Measurements from ENCODE around the gene KHK. TPM values are rescaled to one million over a fixed set of nuclear protein-coding genes. Genes with fewer than 3 reads are reported as not detected.
"Not testable (repeated sequence)": the region's sequence is repeated elsewhere in the genome, so short reads cannot be mapped to it uniquely, and the experiment has no call there.

KHK gene
- total RNA-seq, 1 donor from 2014 or later: 3.4 TPM

DNA sequence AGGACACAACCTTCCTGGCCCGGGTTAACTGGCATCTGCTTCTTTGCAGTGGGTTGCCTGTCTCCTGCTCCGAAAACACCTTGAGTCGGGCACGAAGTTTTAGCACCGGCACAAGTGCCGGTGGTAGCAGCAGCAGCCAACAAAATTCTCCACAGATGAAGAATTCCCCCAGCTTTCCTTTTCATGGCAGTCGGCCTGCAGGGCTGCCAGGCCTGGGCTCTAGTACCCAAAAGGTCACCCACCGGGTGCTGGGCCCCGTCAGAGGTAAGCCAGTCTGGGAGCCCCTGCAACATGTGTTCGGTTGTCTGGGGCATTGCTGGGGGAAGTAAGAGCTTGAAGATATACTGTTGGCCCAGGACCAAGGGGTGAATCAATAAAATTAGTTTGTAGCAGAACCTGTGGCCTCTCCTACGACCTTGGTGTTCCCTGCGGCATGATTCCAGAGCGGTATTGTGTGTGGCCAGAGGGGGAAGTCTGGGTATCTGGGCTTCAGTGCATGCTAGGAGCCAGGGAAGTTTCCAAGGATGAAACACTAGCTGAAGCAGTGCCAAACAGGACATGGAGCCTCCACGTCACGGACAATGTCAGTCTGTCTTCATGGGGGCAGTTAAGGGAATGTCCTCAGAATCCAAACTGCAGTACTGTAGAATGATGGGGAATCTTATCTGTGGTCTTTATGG is 27.3 kb upstream of the KHK start:
- no peak for DNase-seq (ENCODE audit: low spot score)

DNA sequence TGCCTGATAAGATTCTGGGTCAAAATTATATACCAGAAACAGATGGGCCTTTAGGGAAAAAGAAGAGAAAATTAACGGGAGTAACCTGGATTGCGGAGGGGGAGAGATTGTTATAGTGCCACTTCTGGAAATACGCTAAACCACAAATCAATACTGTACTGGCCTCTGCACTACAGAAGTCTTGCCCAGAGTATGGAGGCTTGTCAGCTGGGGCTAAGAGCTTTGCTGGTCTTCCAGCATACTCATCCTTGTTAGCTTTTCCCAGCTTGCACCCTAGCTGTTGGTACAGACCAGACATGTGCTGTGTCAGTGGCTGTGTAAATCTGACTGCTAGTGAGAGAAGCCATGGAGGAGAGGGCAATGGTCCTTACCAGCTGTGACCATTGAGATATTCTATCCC is 26.2 kb upstream of the KHK start:
- DNase-seq (ENCODE audit: low spot score): no peak

GRCh38 chr2:27065128-27065527 is 21.4 kb upstream of the KHK start:
- DNase-seq (ENCODE audit: low spot score): no peak

GRCh38 chr2:27067385-27067784 is 19.2 kb upstream of the KHK start:
- DNase-seq (ENCODE audit: low spot score): no peak

GRCh38 chr2:27069436-27069835 is 17.1 kb upstream of the KHK start:
- no peak for DNase-seq (ENCODE audit: low spot score)

- no peak for DNase-seq (ENCODE audit: low spot score)
Observed at GRCh38 chr2:27069961-27070618, 16.5 kb upstream of the KHK start.

- no peak for DNase-seq (ENCODE audit: low spot score)
Observed at GRCh38 chr2:27070653-27071276, 15.8 kb upstream of the KHK start.

- peak; percentile 96 for DNase-seq (ENCODE audit: low spot score)
Observed at GRCh38 chr2:27071277-27071989, 15.1 kb upstream of the KHK start, which contains the start of gene OST4. Gene OST4, minus strand, starts transcription at chr2:27071654.

DNA sequence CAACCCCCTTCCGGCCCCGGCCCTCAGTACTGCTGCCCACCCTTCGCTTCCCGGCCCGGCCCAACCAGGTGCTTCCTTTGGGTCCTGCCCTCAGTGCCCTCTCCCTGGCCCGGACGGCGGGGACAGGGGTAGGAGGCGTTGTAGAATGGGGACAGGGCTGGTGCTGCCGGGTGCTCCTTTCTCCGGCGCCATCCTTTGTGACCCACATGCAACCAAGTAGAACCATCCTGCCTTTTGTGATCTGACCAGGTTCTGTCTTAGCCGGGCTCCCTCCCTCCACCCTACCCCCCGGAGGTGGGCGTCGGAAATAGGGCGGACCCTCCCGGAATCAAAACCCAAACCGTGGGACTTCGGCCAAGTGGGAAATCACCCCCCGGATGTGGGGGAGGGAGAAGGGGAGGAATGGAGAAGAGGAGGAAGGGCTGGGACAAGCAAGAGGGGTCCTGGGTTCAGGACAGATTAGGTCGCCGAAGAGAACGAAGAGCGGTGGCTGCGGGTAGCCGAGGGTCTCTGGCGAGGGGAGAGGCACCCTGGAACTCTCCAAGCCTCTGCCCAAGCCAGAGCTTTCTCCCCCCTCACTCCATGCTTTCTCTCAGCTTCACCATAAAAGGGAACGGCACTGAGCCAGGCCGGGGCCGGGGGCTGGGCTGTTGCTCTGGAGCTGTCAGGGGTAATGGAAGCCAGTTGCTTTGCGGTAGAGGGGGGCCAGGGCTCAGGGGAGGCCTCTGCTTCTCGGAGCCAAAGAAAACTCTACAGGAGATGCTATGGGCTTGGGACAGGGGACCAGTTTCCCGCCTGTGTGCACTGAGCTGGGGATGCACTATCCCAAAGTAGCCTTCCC is 14.4 kb upstream of the KHK start:
- peak; percentile 97 for DNase-seq (ENCODE audit: low spot score)

DNA sequence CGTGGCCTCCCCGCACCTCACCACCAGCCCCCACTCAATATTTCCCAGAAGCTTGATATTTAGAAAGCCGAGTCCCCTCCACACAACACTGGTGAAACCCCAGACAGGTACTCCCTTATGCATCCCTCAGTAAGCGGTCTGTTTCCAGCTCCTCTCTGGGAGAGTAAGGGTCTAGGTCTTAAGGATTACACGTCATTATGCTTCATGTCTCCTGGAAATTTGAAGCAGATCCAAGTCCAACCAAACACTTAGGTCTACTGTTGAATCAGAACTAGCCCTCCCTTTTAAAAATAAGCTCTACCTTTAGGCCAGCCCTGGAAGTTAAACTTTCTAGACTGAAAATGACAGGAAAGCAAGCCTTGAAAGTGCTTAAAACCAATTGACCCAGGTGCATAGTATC is 13.7 kb upstream of the KHK start:
- peak; percentile 60 for DNase-seq (ENCODE audit: low spot score)

- DNase-seq (ENCODE audit: low spot score): no peak
Observed at GRCh38 chr2:27073782-27074181, 12.8 kb upstream of the KHK start.

DNA sequence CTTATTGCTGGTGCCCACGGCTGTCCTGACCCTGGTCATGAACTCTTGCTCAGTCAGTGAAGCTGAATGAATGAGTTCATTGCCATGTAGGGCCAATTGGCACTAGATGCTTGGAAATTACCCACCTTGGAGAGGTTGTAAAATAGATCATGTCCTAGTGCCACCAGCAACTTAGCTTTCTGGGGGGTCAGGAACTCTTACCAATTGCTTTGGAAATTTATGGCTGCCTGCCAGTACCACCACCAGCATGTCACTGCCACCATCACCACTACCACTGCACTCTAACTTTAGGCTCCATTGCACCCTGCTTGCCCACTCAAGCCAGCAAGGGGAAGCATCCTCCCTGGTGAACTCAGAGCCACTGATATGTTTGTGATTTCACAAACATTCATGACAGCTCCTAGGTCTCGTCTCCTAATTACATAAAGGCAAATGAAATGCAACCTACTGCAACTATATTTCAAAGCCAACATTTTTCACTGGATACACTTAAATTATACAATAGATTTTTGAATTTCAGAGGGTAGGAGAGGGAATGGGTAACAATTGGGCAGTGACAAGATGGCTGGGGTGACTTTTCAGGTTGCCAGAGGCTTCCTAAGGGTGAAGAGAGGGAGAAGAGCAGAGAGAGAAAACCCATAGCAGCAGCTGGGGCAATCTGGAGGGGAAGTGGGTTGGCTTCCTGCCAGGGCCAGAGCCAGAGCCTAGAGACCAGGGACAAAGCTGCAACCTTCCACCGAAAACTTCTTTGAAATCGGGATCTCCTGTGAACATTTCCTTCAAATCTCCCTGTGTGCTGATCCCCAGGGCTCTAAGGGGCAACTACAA is 11.6 kb upstream of the KHK start:
- DNase-seq (ENCODE audit: low spot score): peak; percentile 65

- DNase-seq (ENCODE audit: low spot score): not testable (repeated sequence)
Observed at GRCh38 chr2:27075566-27075871, 11.1 kb upstream of the KHK start.

DNA sequence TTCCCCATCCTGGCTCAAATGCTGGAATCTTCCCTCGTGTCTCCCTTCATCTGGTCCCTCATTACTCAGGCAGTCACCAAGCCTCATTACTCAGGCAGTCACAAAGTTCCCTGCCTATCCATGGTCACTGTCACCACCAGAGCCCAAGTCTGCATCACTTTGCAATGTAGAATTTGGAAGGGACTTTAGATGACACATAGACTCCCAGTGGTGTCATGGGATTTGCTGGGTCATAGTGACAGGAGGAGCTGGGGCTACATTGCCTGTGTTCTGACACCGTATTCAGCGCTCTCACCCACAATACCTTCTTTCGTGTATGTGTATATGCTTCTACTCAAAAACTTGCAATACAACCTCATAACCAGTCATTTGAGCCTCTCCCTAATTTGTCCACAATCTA is 10.2 kb upstream of the KHK start:
- DNase-seq (ENCODE audit: low spot score): no peak

GRCh38 chr2:27077231-27077630 is 9.3 kb upstream of the KHK start:
- DNase-seq (ENCODE audit: low spot score): no peak

DNA sequence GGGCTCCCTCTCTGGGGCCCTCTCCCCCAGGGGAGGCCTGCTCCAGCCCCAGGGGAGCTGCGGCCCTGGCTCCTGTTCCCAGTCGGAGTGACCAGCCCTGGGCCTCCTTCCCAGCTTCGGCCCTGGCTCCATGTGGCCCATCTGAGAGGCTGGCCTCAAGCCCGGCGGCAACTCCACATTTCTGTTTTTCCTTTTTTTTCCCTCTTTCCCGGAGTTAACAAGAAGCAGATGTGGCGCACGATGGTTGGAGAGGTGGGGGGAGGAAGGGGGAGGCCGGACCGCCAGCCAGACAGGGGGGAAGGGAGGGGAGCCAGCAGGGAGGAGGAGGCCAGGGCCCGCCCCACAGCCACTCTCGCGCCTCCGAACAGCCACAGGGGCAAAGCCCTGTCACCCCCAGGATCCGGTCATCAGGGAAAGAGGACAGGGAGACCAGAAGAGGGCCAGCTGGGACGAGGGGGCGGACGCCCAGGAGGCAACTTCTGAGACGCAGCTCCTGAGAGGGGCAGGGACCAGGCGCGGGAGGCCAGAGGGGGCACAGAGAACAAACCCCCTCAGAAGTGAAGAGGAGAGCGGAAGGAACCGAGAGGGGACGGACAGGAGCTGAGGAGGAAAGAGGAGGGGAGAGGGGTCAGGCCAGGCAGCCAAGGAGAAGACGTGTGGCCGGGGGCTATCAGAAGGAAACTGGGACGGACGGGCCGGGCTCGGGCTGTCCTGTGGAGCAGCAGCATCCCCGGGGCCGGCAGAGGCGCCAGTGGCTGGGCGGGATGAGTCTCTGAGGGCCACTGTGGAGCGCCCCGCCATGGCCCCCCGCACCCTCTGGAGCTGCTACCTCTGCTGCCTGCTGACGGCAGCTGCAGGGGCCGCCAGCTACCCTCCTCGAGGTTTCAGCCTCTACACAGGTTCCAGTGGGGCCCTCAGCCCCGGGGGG is 8.0 kb upstream of the KHK start, which contains the start of gene EMILIN1:
EMILIN1 (plus strand) TSS at position 349 of the 928 bp plus-strand sequence; CDS start at position 800, 451 bp downstream.
- DNase-seq (ENCODE audit: low spot score): peak; percentile 97

DNA sequence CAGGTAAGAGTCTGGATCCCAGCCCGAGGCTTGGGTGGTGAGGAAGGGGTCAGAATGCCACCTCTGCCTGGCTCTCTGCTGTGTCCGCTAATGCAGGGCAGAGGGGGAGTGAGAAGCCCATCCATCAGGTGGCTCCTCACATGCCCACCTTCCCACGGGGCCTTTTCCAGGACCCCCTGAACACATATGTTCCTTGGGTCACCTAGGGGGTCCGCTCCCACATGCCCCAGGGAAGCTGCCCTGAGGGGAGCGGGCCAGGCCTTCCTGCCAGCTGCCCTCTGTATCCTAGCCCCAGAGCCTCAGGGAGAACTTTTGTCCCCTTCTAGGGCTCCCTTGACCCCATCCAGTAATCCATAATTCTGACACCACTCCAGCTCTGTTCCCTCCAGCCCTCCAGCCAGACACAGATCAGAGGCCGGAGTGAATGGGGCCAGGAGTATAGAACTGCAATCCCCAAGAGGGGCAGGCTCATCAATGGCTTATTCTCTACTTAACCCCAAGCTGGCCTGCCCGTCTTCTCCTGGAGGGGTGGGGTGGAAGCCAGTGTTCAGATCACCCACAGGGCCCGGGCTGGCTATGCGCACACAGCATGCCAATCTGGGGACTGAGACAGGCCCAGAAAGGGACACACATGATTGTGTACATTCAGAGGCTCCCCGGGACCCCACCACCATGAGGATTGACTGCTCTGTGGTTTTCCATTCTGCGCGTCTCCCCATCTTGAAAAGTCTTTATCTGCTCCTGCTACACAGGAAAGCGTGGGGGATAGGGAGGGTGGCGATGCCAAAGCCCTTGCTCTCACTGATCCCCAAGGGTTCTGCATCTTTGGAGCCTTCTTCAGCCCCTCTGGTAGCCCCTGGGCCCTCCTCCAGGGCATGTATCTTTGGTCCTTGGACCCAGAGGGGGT is 7.1 kb upstream of the KHK start:
- no peak for DNase-seq (ENCODE audit: low spot score)

- no peak for DNase-seq (ENCODE audit: low spot score)
Observed at GRCh38 chr2:27080140-27080469, 6.5 kb upstream of the KHK start.

DNA sequence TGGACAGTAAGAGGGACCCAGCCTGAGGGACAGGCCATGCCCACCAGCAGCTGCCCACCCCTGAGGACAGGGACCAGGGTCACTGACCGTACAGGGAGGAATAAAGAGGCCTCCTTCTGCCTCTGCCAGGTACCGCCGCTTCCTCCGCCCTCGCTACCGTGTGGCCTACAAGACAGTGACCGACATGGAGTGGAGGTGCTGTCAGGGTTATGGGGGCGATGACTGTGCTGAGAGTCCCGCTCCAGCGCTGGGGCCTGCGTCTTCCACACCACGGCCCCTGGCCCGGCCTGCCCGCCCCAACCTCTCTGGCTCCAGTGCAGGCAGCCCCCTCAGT is 6.0 kb upstream of the KHK start:
- no peak for DNase-seq (ENCODE audit: low spot score)

Data from umbilical cord (tissue), 2 donors.